SU-DHL-6 (cell line): ENCODE data around the gene NOP53.

Experiments
- CTCF ChIP-seq: fragments of 200-600 bp; sonication (generic); IDR thresholded peaks from one replicate; pipeline ENCODE4 v1.5.1; 2017; ENCODE audit warnings: antibody characterized with exemption, mild to moderate bottlenecking, low read length, moderate library complexity; ENCODE audit not compliant: insufficient read depth, poor library complexity, severe bottlenecking
- EZH2phosphoT487 ChIP-seq: fragments of 200-600 bp; sonication (generic), shearing (Covaris generic); conservative IDR thresholded peaks from 2 replicates; pipeline ENCODE4 v1.6.1; 2018; ENCODE audit warnings: mild to moderate bottlenecking, antibody characterized with exemption, low read length, moderate library complexity, mixed read lengths

GRCh38 chr19:47749326-47749725 is 4.0 kb downstream of the NOP53 start:
- TF ChIP-seq CTCF (no peak), EZH2phosphoT487 (no peak)
